Left forelimb (tissue), 1 donor: ENCODE data around the gene APP.
"Not testable (repeated sequence)": the region's sequence is repeated elsewhere in the genome, so short reads cannot be mapped to it uniquely, and the experiment has no call there.

Experiments
- DNase-seq: peaks from one replicate; pipeline ENCODE4 v3.0.0-alpha.2; 2018; ENCODE audit warnings: low spot score

The APP gene

DNA sequence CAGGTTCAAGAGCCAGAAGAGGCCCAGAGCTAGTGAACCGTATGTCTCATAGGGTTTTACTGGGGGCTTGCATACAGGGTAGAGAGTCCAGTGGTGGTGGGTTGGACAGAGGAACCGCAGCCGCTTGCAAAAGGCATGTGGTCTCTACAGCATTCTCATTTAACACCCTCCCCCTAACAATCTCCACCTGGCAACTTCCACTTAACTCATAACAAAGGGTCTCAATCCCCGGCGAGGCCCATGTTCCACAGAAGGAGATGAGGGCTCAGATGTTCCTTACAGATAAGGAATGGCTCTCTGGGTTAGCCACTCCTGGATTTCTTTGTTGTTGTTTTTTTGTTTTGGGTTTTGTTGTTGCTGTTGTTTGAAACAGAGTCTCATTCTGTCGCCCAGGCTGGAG lies 106.1 kb downstream of the APP start:
- DNase-seq, result no peak

GRCh38 chr21:26061437-26061836 lies 109.1 kb downstream of the APP start:
- no peak for DNase-seq

DNA sequence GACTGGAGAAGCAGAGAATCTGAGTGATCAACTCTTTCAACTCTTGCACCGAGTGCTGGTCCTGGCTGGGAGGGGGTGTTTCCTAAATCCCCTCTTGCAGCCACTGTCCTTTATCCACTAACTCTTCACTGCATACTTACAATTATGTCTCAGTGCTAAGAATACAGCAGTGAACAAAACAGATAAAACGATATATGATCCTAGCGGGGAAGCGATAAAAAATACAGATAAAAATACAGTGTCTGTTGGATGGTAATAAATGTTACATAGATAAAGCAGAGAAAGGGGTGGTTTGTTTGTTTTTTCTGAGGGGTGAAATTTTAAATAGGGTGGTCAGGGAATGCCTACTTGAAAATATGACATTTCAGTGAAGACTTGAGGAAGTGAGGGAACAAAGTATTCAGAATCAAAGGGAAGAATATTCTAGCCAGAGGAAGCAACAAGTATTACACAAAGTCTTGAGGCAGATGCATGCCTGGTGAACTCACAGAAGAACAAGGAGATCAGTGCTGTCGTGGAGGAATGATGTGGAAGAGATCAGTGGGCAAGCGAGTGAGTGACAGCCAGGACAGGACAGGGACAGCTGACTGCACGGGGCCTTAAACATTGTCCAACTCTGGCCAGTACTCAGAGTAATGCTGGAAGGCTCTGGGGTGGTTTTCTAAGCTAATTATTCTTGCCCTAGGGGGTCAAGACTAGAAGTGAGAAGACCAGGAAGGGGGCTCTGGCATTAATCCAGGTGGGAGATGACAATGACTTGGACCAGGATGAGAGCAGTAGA lies 110.0 kb downstream of the APP start:
- no peak for DNase-seq

GRCh38 chr21:26057477-26058170 lies 112.9 kb downstream of the APP start:
- no peak for DNase-seq

DNA sequence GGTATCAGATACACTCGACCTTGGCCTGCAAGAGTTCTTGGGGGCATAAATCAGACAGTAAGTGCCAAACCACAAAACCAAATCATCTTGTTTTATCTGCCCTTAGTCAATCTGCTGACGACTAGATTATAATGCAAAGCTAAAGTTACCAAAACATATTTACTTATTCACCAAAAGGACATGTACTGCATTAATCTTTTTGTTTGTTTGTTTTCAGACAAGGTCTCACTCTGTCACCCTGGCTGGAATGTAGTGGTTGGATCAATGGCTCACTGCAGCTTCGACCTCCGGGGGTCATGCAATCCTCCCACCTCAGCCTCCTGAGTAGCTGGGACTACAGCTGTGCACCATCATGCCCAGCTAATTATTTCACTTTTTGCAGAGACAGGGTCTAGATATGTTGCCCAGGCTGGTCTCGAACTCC lies 114.7 kb downstream of the APP start:
- no peak for DNase-seq

DNA sequence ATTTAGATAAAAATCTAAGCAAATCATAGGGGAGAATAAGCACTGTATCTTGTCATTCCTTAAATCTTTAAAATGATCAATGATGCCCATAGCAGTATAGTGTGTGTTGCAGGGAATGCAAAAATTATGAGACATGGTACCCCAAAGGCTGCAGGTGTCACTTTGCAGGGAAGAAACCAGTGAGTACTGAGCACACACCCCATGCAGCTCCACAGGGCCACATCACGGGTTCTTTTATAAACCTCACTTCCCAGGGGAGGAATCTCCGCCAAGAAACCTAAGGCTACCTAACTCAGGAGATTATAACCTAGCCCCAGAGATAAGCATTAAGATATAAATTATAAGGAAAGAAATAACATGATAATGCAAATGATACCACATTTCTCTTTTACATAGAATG lies 115.6 kb downstream of the APP start:
- DNase-seq, result no peak

DNA sequence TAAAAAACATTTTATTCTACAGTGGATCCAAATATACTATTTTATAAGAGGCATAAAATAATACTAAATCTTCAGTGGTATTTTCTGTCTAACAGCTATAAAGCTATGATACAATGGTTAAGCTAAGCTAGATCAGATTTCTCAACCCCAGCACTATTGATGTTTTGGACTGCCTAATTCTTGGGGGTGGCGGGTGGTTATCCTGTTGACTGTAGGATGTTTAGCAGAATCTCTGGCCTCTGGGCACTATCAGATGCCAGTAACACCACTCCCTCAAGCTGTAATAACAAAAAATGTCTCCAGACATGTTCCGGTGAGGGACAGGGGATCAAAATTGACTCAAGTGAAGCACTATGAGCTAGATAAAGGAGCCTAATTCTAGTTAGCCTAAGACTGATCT lies 118.5 kb downstream of the APP start:
- DNase-seq, result no peak

DNA sequence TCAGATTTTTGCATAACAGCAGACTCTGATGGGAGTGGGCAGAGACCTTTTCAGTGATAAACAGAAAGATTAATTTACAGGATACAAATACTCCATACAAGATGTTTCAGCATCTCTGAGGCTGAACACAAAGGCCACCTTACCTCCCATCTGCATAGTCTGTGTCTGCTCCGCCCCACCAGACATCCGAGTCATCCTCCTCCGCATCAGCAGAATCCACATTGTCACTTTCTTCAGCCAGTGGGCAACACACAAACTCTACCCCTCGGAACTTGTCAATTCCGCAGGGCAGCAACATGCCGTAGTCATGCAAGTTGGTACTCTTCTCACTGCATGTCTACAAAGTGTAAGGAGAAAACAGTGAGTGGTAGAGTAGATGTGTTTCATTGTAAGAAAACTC lies 119.7 kb downstream of the APP start:
- no peak for DNase-seq

DNA sequence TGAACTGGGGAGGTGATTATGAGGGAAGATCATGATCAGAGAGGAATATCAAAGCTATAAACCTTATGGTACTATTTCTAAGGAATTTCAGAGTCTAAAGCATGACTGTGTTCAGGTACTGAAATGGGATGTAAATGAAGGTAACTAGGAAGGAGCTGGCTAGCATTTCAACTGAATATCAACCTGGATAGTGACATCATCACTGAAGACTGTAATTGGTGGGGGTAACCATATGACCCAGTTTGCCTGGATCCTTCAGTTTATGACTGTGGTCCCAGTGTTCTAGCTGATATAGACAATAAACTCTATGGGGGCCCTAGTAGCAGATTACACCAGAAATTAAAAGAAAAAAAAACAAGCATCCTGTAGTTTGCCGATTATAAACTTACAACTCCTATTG lies 120.8 kb downstream of the APP start:
- DNase-seq, result no peak

DNA sequence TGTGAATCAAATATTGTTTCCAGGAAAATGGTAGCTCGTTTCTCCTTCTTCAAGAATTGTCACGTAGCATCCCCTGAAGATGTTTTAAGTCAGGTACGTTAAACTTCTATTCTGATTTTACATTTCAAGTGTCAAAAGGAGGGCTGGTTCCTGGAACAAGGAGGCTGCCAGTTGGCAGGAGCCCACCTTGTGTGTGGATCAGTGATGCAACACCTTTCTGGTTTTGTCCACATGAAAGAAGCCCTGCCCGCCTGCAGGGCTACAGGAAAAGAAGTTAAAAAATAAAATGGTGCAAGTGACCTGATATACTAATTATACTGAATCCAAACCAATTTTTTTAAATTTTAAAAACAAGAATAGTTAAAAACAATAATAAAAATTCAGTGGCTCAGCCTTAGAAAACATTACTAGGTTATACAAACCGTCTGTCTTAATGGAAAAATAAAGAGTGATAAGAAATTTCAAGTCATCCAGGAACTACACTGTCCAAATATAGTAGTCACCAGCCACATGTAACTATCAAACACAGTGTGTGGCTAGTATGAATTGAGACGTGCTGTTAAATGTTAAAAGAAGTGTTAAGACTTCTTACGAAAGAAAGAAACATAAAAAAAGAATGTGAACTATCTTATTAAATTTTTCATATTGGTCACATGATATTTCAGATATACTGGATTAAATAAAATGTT lies 123.1 kb downstream of the APP start:
- no peak for DNase-seq

DNA sequence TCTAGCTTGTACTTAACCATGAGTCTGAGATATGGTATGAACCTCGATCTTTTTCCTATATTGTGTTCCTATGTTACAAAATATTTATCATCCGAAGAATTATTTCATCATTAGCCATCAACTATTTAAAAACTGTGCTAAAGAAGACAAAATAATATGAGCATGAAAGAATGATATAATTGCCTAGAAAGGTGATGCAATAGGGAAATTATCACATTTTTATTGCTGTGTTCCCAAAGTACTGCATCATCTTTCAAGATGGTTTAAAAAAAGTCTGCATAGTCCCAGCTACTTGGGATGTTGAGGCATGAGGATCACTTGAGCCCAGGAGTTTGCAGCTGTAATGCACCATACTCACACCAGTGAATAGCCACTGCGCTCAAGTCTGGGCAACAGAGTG lies 126.7 kb downstream of the APP start:
- no peak for DNase-seq

- DNase-seq, result no peak
Observed at GRCh38 chr21:26042181-26042876, 128.2 kb downstream of the APP start.

DNA sequence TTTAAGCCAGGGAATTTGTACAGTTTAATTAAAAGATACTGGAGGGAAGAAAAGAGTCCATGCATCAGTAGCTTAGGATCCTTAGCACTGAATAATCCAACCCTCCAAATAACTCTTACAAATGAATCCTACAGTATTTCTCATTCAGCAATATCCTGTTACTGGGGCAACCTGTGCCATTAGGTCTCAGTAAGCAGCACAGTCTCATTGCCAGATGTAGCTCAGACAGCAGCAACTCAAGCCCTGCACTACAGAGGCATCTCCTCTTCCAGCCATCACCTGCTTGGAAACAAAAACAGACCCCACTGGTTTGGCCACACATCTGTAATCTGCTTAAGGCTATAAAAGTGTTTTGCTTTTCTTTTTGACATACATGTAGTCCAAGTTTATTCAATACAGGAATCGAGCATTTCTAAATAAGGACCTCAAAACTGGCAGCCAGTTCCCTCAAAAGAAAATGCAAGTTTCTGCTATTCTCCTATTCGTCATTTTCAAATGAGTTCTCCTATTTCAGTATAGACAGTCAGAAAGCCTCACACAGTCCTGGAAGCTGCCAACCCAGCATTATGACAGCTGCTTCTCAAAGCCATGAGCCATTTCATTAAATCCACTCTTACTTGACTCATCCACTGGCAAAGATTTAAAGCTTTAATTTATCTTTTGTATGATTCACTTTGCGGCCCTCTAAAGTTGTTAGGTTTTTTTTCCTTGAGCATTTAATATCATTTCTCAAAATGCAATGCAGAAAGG lies 129.0 kb downstream of the APP start:
- no peak for DNase-seq

DNA sequence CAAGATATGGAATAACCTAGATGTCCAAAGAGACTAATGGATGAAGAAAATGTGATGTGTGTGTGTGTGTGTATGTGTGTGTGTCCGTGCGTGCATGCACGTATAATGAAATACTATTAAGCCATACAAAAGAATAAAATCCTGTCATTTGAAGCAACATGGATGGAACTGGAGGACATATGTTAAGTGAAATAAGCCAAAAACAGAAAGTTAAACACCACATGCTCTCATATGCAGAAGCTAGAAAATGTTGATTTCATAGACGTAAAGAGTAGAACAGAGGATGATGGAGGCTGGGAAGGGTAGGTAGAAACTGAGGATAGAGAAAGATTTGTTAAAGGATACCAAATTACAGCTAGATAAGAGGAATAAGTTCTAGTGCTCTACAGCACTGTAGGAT lies 133.7 kb downstream of the APP start:
- no peak for DNase-seq

GRCh38 chr21:26032263-26032662 lies 138.3 kb downstream of the APP start:
- no peak for DNase-seq

DNA sequence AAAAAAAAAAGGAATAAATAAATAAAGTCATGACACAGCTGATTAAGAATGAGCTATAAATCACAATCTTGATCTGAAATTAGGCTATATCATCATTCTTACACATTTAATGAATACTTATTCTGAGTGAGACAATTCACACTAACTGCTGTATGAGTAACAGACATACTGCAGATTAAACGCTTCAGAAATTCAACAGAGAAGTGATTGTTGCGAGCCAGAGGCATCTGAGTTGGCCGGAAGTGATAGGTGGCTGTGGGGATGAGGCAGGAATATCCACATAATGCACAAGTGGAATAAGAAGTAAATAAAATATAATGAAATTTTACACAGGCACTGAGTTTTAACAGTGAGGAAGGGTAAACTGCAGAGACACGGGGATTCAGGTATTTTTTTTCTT lies 142.4 kb downstream of the APP start:
- DNase-seq, result no peak

DNA sequence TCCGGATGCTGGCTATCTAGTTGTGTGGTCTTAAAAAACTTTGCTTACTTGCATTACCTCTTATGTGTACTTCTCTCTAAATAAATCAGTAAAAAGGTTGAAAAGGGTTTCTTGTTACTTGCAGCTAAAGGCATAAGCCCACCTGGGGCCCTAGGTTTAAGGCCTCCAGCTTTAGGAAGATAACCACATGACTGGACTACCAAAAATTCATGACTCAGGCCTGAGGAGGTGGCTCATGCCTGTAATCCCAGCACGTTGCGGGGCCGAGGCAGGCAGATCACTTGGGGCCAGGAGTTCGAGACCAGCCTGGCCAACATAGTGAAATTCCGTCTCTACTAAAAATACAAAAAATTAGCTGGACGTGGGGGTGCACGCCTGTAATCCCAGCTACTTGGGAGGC lies 142.9 kb downstream of the APP start:
- no peak for DNase-seq

GRCh38 chr21:26025536-26026512 lies 144.7 kb downstream of the APP start:
- no peak for DNase-seq

- DNase-seq, result not testable (repeated sequence)
Observed at GRCh38 chr21:26023406-26023805, 147.2 kb downstream of the APP start.

- DNase-seq, result not testable (repeated sequence)
Observed at GRCh38 chr21:26022598-26023337, 147.8 kb downstream of the APP start.
